PC-9 (cell line): ENCODE data around the gene GAB4.

Experiments
- CTCF ChIP-seq: fragments of 200-600 bp; sonication (generic); conservative IDR thresholded peaks from 2 replicates; pipeline ENCODE4 v1.6.1; 2017; ENCODE audit warnings: mixed run types, antibody characterized with exemption, mild to moderate bottlenecking, moderate library complexity
- EZH2 ChIP-seq: fragments of 200-600 bp; sonication (generic); IDR thresholded peaks from 2 replicates; pipeline ENCODE4 v1.8.0; 2017; ENCODE audit warnings: antibody characterized with exemption, low read depth

GRCh38 chr22:16970446-16970845 is 37.6 kb downstream of the GAB4 start:
- no peak for TF ChIP-seq CTCF
- no peak for TF ChIP-seq EZH2
